GM12872 (cell line): ENCODE data around the gene EP400.

Experiments
- TF ChIP-seq, protein P1 (sequence below): IDR thresholded peaks from 3 replicates; pipeline ENCODE4 v1.5.1; 2011; ENCODE audit warnings: low read depth, mild to moderate bottlenecking, low read length, moderate library complexity; ENCODE audit not compliant: insufficient read depth

EP400 gene

DNA sequence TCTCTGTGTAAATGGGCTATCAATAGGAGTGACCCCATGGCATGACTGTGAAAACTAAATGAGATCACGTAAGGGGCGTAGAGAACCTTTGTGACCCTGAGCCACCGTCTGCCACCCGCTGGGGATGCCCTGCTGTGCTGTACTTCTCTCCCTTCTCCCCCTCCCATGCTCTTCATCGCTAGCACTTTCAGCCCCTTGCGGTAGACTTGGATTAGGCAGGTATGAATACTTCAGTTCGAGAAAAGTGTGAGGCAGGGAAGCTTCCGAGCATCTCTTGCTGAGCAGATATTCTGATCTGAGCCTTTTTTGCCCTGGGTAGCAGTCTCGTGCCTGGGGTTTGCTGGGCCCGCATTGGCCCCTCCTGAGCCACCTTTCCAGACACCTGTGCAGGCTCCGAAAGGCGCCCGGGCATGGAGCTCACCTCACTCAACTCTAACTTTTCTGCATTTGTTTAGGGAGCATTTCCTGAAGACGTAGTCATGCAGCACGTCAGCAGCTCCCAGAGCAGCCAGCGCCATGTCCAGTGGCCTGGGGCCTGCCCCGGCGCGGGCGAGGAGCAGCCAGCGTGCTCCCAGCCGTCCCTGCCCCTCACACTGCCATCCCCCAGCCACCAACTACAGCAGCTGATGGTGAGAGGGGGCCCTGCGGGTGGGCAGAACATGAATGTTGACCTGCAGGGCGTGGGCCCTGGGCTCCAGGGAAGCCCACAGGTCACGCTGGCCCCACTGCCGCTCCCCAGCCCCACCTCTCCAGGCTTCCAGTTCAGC is 154.0 kb downstream of the EP400 start:
- TF ChIP-seq, protein P1, sequence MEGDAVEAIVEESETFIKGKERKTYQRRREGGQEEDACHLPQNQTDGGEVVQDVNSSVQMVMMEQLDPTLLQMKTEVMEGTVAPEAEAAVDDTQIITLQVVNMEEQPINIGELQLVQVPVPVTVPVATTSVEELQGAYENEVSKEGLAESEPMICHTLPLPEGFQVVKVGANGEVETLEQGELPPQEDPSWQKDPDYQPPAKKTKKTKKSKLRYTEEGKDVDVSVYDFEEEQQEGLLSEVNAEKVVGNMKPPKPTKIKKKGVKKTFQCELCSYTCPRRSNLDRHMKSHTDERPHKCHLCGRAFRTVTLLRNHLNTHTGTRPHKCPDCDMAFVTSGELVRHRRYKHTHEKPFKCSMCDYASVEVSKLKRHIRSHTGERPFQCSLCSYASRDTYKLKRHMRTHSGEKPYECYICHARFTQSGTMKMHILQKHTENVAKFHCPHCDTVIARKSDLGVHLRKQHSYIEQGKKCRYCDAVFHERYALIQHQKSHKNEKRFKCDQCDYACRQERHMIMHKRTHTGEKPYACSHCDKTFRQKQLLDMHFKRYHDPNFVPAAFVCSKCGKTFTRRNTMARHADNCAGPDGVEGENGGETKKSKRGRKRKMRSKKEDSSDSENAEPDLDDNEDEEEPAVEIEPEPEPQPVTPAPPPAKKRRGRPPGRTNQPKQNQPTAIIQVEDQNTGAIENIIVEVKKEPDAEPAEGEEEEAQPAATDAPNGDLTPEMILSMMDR, result no peak

DNA sequence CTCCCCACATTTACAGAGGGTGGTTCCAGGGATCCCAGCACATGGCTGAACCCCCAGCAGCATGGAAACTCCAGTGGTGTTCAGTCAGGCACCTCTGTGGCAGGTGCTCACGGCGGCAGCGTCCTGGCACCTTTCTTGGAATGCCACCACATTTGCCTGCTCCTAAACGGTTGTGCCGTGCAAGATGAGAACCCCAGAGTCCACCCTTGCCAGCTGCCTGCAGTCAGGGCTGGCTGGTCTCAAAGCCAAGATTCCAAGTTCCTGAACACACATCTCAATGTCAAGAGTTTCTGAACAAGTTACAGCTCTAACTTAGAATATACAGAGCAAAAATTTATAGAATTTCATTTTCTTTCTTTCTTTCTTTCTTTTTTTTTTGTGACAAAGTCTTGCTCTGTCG is 155.7 kb downstream of the EP400 start:
- TF ChIP-seq, protein P1, result no peak

DNA sequence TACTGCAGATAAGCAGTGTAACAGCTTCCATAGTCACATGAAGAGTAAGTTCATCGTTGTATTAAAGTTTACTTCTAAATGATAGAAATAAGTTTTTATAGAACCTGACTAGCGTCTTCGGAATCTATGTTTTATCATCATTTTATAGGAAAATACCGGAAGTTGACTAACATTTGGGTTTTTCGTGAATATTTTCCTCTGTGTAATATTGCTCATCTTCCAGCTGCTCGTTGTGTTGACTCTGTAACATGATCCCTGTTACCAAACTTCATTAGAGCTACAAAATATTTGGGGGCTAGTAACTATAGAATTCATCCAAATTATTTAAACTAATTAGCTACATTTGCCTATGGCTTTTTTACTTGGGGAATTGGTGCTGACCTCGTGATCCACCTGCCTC is 157.2 kb downstream of the EP400 start:
- TF ChIP-seq, protein P1, result no peak

DNA sequence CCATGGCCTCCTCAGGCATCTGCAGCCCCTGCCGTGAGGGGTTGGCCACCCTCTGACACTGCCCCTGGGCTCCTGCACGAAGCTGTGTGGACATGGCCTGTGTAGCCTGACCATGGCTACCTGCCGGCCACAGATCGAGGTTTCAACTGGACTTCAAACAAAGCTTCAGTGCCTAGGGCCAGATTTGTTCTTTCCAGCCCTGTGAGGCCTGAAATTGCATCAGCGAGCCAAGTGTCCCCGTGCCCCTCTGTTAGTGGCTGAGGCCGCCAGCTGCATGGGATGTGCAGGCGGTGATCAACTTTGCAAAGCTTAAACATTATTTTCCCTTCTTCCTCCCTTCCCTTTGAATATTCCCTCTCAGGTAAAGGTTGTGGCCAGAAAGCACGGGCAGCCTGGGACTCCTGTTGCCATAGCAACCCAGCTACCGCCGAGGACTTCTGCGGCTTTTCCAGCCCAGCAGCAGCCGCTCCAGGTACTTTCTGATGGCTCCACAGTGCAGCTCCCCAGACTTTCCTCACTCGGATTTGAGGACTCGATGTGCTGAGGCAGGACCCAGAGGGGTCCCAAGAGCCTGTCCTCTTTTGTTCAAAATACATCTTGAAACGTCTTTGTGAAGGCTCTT is 158.6 kb downstream of the EP400 start:
- TF ChIP-seq, protein P1, result no peak

DNA sequence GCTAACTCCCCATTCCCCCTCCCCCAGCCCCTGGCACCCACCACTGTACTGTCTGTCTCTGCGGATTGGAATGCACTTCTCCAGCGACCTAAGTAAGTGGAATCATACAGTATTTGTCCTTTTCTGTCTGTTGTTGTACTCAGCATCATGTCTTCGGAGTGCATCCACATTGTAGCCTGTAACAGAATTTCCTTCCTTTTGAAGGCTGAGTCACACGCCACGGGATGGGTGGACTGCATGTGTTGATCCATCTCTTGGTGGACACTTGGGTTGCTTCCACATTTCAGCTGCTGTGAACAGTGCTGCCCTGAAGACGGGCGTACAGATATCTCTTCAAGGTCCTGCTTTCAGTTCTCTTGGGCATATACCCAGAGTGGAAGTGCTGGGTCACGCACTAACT is 160.0 kb downstream of the EP400 start:
- TF ChIP-seq, protein P1, result no peak

DNA sequence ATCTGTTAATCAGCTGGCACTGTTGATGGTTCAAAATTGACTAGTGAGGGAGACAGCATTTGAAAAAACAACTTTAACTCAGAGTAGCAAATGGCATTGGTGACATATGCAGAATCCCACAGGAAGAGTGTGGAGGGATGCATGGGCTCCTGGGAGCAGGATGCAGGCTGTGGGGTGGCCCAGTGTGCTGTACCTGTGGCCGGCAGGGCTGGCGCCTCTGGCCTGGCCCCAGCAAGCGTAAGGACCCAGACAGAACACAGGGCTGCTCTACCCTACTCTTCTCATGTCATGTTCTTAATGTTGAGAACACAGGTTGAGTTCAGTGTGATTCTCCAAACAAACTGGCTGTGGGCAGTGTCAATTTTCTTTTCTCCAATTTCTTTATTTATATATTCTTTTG is 160.9 kb downstream of the EP400 start:
- TF ChIP-seq, protein P1, result no peak

DNA sequence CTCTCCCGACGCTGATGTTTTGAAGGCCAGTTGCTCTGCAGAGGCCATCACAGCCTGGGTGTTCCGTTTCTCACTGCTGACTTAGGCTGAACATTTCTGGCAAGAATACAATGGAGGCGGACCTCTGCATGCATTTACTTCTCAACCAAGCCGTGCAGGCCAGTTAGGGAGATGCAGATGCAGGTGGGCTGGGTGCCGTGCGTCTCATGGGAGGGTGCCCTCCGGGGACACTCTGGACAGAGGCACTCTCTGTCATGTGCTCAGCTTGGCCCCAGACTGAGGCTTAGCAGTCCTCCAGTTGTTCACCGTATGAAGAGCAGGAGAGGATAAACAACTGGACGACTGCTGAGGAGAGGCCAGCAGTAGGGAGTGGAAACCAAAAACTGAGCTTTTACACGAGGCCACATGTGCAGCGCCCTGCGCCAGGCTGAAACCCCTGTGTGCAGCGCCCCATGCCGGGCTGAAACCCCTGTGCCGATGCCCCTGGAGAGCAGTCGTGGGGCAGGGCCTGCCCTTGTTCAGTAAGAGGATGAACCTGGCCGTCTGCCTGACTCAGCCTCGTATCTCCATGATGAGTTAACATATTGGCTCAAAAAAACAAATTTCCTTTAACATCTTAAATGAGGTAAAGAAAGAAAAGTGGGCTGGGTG is 162.0 kb downstream of the EP400 start:
- TF ChIP-seq, protein P1, result no peak
